Right atrium auricular region (tissue), 2 donors: ENCODE data around the gene LGI4. TPM values are rescaled to one million over a fixed set of nuclear protein-coding genes. Genes with fewer than 3 reads are reported as not detected.

ENCODE experiments used
- DNase-seq: peaks from one replicate; pipeline ENCODE4 v3.0.0-alpha.2; 2019; ENCODE audit warnings: low spot score
- H3K27ac ChIP-seq, 2 donors: fragments of 200-600 bp; sonication (generic); 1 replicate in 1 of 2; 2 replicates in 1 of 2; pipeline ENCODE4 v1.5.1; 2016 to 2019
- H3K27me3 ChIP-seq, 2 donors: fragments of 200-600 bp; sonication (generic); one replicate each; pipeline versions ENCODE4 v1.5.1 to v1.6.0; 2017 to 2019
- H3K36me3 ChIP-seq: fragments of 200-600 bp; sonication (generic); one replicate; pipeline ENCODE4 v1.5.1; 2016
- H3K4me1 ChIP-seq, 2 donors: fragments of 200-600 bp; sonication (generic); one replicate each; pipeline versions ENCODE4 v1.5.1 to v1.6.0; 2017 to 2019
- H3K4me3 ChIP-seq, 2 donors: fragments of 200-600 bp; sonication (generic); 1 replicate in 1 of 2; 2 replicates in 1 of 2; pipeline ENCODE4 v1.5.1; 2017 to 2019; ENCODE audit warnings: mild to moderate bottlenecking in 1 of 2, moderate library complexity in 1 of 2
- H3K9me3 ChIP-seq, 2 donors: fragments of 200-600 bp; sonication (generic); one replicate each; pipeline ENCODE4 v1.5.1; 2019
- CTCF ChIP-seq, 2 donors: fragments of 200-600 bp; sonication (generic); IDR thresholded peaks; one replicate each; pipeline ENCODE4 v1.5.1; 2019; ENCODE audit warnings: antibody characterized with exemption in 2 of 2
- total RNA-seq, 2 donors: library from RNA; depleted of rRNA; stranded (reverse); fragments of >200 nt; gene quantifications; one replicate each; pipeline ENCODE4 v1.1.0, GENCODE V29; 2016

Gene LGI4
- total RNA-seq, 2 donors from 2014 or later, result 10.9 to 42.5 TPM

GRCh38 chr19:35125749-35126623 lies 8.9 kb downstream of the LGI4 start:
- no peaks in the 10 kb centered on the region for H3K27me3 ChIP-seq
- H3K9me3 ChIP-seq, result no peaks in the 10 kb centered on the region
- H3K4me3 ChIP-seq, result peak overlapping the region in 1 of 2 donors; percentile 18
- H3K36me3 ChIP-seq, result no peaks in the 10 kb centered on the region
- peak overlapping the region; percentile 1 to 40 for H3K27ac ChIP-seq
- no peak for DNase-seq
- TF ChIP-seq CTCF (IDR thresholded peaks at IDR 0.05), result no peak
- peaks cover 0 to 42% of the 10 kb centered on the region in 2 donors for H3K4me1 ChIP-seq

GRCh38 chr19:35125270-35125717 lies 9.6 kb downstream of the LGI4 start:
- H3K4me3 ChIP-seq, result no peak overlapping the region

GRCh38 chr19:35124098-35125060 lies 10.5 kb downstream of the LGI4 start:
- Histone ChIP-seq H3K4me1 (peaks cover 0 to 36% of the 10 kb centered on the region in 2 donors), H3K4me3 (peak overlapping the region; percentile 49 to 58), H3K9me3 (no peaks in the 10 kb centered on the region), H3K27ac (peak overlapping the region; percentile 89 to 93), H3K27me3 (no peaks in the 10 kb centered on the region), H3K36me3 (no peaks in the 10 kb centered on the region)
- TF ChIP-seq CTCF (IDR thresholded peaks at IDR 0.05), result no peak
- peak; percentile 96 for DNase-seq

More at GRCh38 chr19:35125270-35125717, 9.6 kb downstream of the LGI4 start:
- H3K36me3 ChIP-seq, result no peaks in the 10 kb centered on the region
- H3K27ac ChIP-seq, result peak overlapping the region; percentile 89 to 93
- no peak for TF ChIP-seq CTCF (IDR thresholded peaks at IDR 0.05)
- H3K27me3 ChIP-seq, result no peaks in the 10 kb centered on the region
- H3K9me3 ChIP-seq, result no peaks in the 10 kb centered on the region
- no peak for DNase-seq
- H3K4me1 ChIP-seq, result peaks cover 0 to 36% of the 10 kb centered on the region in 2 donors

- peak overlapping the region; percentile 89 to 93 for H3K27ac ChIP-seq
- peaks cover 0 to 36% of the 10 kb centered on the region in 2 donors for H3K4me1 ChIP-seq
Measured at GRCh38 chr19:35123573-35123972, 11.3 kb downstream of the LGI4 start.

More at GRCh38 chr19:35123573-35123972, 11.3 kb downstream of the LGI4 start:
- TF ChIP-seq CTCF (IDR thresholded peaks at IDR 0.05), result no peak
- Histone ChIP-seq H3K4me3 (peak overlapping the region in 1 of 2 donors; percentile 58), H3K27me3 (no peaks in the 10 kb centered on the region), H3K36me3 (no peaks in the 10 kb centered on the region), H3K9me3 (no peaks in the 10 kb centered on the region)
- no peak for DNase-seq
